A549 (cell line): Measurements from ENCODE around the gene HS6ST2. TPM values are rescaled to one million over a fixed set of nuclear protein-coding genes. Genes with fewer than 3 reads are reported as not detected.

Experiments used
- ATAC-seq, 2 experiments: fragments of 200-7000 bp in 1 of 2; fragments of >200 bp in 1 of 2; cut with Nextera tagmentation in 1 of 2; cut with Tn5 transposase in 1 of 2; 3 replicates each; pipeline versions ENCODE4 v1.8.0 to v1.9.1; 2018 to 2020; ENCODE audit warnings: mild to moderate bottlenecking in 1 of 2, moderate library complexity in 1 of 2
- CTCF ChIA-PET: fragments of 300-600 bp; sonication (Branson Sonifier 250); formaldehyde crosslinking; extraction: SDS; loops from one replicate; lab custom pipeline; 2021; ENCODE audit warnings: antibody characterized with exemption, inconsistent platforms; lab: Yijun Ruan, JAX
- POLR2A ChIA-PET: fragments of 350-600 bp; formaldehyde crosslinking; extraction: SDS; loops from one replicate; lab custom pipeline; 2021; ENCODE audit warnings: antibody characterized with exemption, inconsistent platforms; lab: Yijun Ruan, JAX
- DNase-seq, 2 experiments: peaks; one replicate each; pipeline versions ENCODE4 v3.0.0 to v3.0.0-alpha.2; 2011 to 2016; ENCODE audit warnings: low read depth in 1 of 2, low spot score in 1 of 2
- FAIRE-seq: peaks from 2 replicates; lab custom pipeline; 2011; peaks lifted over from hg19 to GRCh38; lab: Jason Lieb, UNC
- H3K27ac ChIP-seq, 2 experiments: fragments of >200 bp; sonication (Bioruptor Twin); formaldehyde crosslinking; 3 replicates each; pipeline ENCODE4 v1.5.1; 2016 to 2017
- H3K4me1 ChIP-seq: fragments of >200 bp; sonication (Bioruptor Twin); formaldehyde crosslinking; 3 replicates; pipeline ENCODE4 v1.6.1; 2016
- H3K4me2 ChIP-seq: fragments of >200 bp; sonication (Bioruptor Twin); formaldehyde crosslinking; 3 replicates; pipeline ENCODE4 v1.6.1; 2016
- H3K4me3 ChIP-seq: fragments of >200 bp; sonication (Bioruptor Twin); formaldehyde crosslinking; 3 replicates; pipeline ENCODE4 v1.5.1; 2016
- H3K9me3 ChIP-seq: fragments of >200 bp; sonication (Bioruptor Twin); formaldehyde crosslinking; 3 replicates; pipeline ENCODE4 v1.6.1; 2016
- CBX2 ChIP-seq: fragments of 200-600 bp; sonication (generic); IDR thresholded peaks from 2 replicates; pipeline ENCODE4 v1.6.1; 2016; ENCODE audit warnings: low read depth, mild to moderate bottlenecking, borderline replicate concordance
- CTCF ChIP-seq: fragments of >200 bp; sonication (Bioruptor Twin); formaldehyde crosslinking; IDR thresholded peaks from 3 replicates; pipeline ENCODE4 v1.5.1; 2016
- HOXA7 ChIP-seq: fragments of 250-450 bp; sonication (Bioruptor Pico); IDR thresholded peaks from 2 replicates; pipeline ENCODE4 v1.5.0; 2020; ENCODE audit warnings: mild to moderate bottlenecking, moderate library complexity
- HOXB13 ChIP-seq: fragments of 250-450 bp; sonication (Bioruptor Pico); IDR thresholded peaks from 2 replicates; pipeline ENCODE4 v1.5.0; 2020; ENCODE audit warnings: low read depth, mild to moderate bottlenecking, moderate library complexity
- MAFK ChIP-seq: fragments of 450-650 bp; IDR thresholded peaks from 2 replicates; pipeline ENCODE4 v1.6.1; 2014; ENCODE audit not compliant: partially characterized antibody
- NPAS2 ChIP-seq: fragments of 250-450 bp; sonication (Bioruptor Pico); IDR thresholded peaks from 2 replicates; pipeline ENCODE4 v1.8.0; 2022; ENCODE audit warnings: mild to moderate bottlenecking, moderate library complexity, borderline replicate concordance
- POLR2AphosphoS2 ChIP-seq: conservative IDR thresholded peaks from 2 replicates; pipeline ENCODE4 v1.6.1; 2012; ENCODE audit warnings: low read length, improper control_type of control experiment, inconsistent platforms
- RAD21 ChIP-seq, 2 experiments: fragments of >200 bp in 1 of 2; sonication (Bioruptor Twin) in 1 of 2; formaldehyde crosslinking in 1 of 2; IDR thresholded peaks in 1 of 2; conservative IDR thresholded peaks in 1 of 2; 2 replicates in 1 of 2; 3 replicates in 1 of 2; pipeline ENCODE4 v1.6.1; 2012 to 2018; ENCODE audit warnings: inconsistent platforms in 1 of 2
- RFX5 ChIP-seq: fragments of 450-650 bp; IDR thresholded peaks from 2 replicates; pipeline ENCODE4 v1.7.1; 2014; ENCODE audit warnings: antibody characterized with exemption, mild to moderate bottlenecking, moderate library complexity
- RNF2 ChIP-seq: fragments of 200-600 bp; sonication (generic); IDR thresholded peaks from 2 replicates; pipeline ENCODE4 v1.6.1; 2016; ENCODE audit warnings: low read depth, mild to moderate bottlenecking, antibody characterized with exemption, moderate library complexity, borderline replicate concordance
- TFCP2L1 ChIP-seq: fragments of 250-450 bp; sonication (Bioruptor Pico); IDR thresholded peaks from 2 replicates; pipeline ENCODE4 v1.5.0; 2021; ENCODE audit warnings: mild to moderate bottlenecking
- TP53 ChIP-seq: fragments of 250-450 bp; sonication (Bioruptor Pico); IDR thresholded peaks from 2 replicates; pipeline ENCODE4 v1.5.0; 2021; ENCODE audit warnings: mild to moderate bottlenecking, moderate library complexity
- WGBS: methylation state at CpG from one replicate; pipeline ENCODE4 v1.1.6; 2017; ENCODE audit errors: missing lambda C conversion rate; 5-methylcytosine and 5-hydroxymethylcytosine counted together
- polyA plus RNA-seq, 4 experiments: library from polyadenylated mRNA; depleted of rRNA in 3 of 4; stranded (reverse); fragments of >200 nt; fragmentation: RNase III in 1 of 4; extraction: RNeasy Plus Mini Kit Qiagen cat#74134 plus additional on column Dnase treatment in 1 of 4; gene quantifications; 2 replicates in 3 of 4; 3 replicates in 1 of 4; pipeline ENCODE4 v1.2.3, GENCODE V29; 2011 to 2017
- TF ChIP-seq, protein P1 (sequence below): fragments of 150-350 bp; IDR thresholded peaks from 2 replicates; pipeline ENCODE4 v1.6.1; 2014; ENCODE audit warnings: low read depth, mild to moderate bottlenecking, low read length
- TF ChIP-seq, protein P2 (sequence below): fragments of 250-450 bp; sonication (Bioruptor Pico); IDR thresholded peaks from 2 replicates; pipeline ENCODE4 v1.5.0; 2020; ENCODE audit warnings: low read depth, mild to moderate bottlenecking, moderate library complexity
- TF ChIP-seq, protein P3 (sequence below): IDR thresholded peaks from 2 replicates; pipeline ENCODE4 v1.6.1; 2012; ENCODE audit warnings: low read depth, borderline replicate concordance

Gene HS6ST2
- polyA plus RNA-seq, 2 of the 4 experiments (the other 2 are of a cell fraction), result 0.01 to 0.04 TPM

- Histone ChIP-seq H3K4me3 (no peak overlapping the region), H3K4me1 (no peaks in the 10 kb centered on the region), H3K4me2 (no peak overlapping the region), H3K27ac (no peak overlapping the region), H3K9me3 (no peaks in the 10 kb centered on the region)
- ChIA-PET POLR2A (no interaction called here), CTCF (interaction anchor here (0.8 to 3.4 kb wide), 5 partner anchors 11 to 772 kb away, joined by 3 to 16 read pairs (median 5); no protein-coding TSS in a partner anchor)
- WGBS, result 65% methylated on average over 6 of the region's 6 CpGs
- DNase-seq (peak in 1 of 2 experiments; percentile 2), FAIRE-seq (no peak), ATAC-seq (no peak)
- TF ChIP-seq NPAS2 (CRISPR knock-in tag) (no peak), MAFK (no peak), TFCP2L1 (CRISPR knock-in tag) (no peak), HOXB13 (no peak), RFX5 (no peak), HOXA7 (CRISPR knock-in tag) (no peak), RAD21 (conservative IDR thresholded peaks at IDR 0.05 in 1 of 2, IDR thresholded peaks at IDR 0.05 in 1 of 2) (peak in 1 of 2 experiments; percentile 33; a peak in 1 of 5 replicates), CBX2 (no peak)
- TF ChIP-seq, protein P1, sequence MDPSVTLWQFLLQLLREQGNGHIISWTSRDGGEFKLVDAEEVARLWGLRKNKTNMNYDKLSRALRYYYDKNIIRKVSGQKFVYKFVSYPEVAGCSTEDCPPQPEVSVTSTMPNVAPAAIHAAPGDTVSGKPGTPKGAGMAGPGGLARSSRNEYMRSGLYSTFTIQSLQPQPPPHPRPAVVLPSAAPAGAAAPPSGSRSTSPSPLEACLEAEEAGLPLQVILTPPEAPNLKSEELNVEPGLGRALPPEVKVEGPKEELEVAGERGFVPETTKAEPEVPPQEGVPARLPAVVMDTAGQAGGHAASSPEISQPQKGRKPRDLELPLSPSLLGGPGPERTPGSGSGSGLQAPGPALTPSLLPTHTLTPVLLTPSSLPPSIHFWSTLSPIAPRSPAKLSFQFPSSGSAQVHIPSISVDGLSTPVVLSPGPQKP, result no peak
Observed at GRCh38 chrX:132614297-132614696, 344.1 kb downstream of the HS6ST2 start.

GRCh38 chrX:132613801-132614200 is 344.6 kb downstream of the HS6ST2 start:
- POLR2A ChIA-PET, result no interaction called here
- H3K4me1 ChIP-seq, result no peaks in the 10 kb centered on the region
- no peak overlapping the region for H3K27ac ChIP-seq
- CTCF ChIA-PET, result interaction anchor here (0.8 to 3.4 kb wide), 8 partner anchors 10 to 772 kb away, joined by 3 to 16 read pairs (median 4); partner anchors contain the start of gene RAP2C
- FAIRE-seq (no peak), DNase-seq (no peak), ATAC-seq (no peak)
- 39% methylated on average over 5 of the region's 5 CpGs for WGBS
- no peak overlapping the region for H3K4me2 ChIP-seq
- no peaks in the 10 kb centered on the region for H3K9me3 ChIP-seq
- no peak overlapping the region for H3K4me3 ChIP-seq
- TF ChIP-seq RNF2 (no peak), POLR2AphosphoS2 (no peak), CTCF (no peak)
- TF ChIP-seq, protein P2, sequence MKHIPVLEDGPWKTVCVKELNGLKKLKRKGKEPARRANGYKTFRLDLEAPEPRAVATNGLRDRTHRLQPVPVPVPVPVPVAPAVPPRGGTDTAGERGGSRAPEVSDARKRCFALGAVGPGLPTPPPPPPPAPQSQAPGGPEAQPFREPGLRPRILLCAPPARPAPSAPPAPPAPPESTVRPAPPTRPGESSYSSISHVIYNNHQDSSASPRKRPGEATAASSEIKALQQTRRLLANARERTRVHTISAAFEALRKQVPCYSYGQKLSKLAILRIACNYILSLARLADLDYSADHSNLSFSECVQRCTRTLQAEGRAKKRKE (CRISPR knock-in tag), result no peak
- TF ChIP-seq, protein P3, sequence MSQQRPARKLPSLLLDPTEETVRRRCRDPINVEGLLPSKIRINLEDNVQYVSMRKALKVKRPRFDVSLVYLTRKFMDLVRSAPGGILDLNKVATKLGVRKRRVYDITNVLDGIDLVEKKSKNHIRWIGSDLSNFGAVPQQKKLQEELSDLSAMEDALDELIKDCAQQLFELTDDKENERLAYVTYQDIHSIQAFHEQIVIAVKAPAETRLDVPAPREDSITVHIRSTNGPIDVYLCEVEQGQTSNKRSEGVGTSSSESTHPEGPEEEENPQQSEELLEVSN, result no peak

GRCh38 chrX:132612821-132613564 is 345.4 kb downstream of the HS6ST2 start:
- peak in 1 of 2 experiments; percentile 23 for DNase-seq
- TF ChIP-seq CTCF (peak; percentile 23; the same call in 2 of the 3 replicates), TP53 (no peak), RAD21 (conservative IDR thresholded peaks at IDR 0.05 in 1 of 2, IDR thresholded peaks at IDR 0.05 in 1 of 2) (peak in 1 of 2 experiments; percentile 35; a peak in 2 of 5 replicates)
- WGBS, result 14% methylated on average over 10 of the region's 10 CpGs
- ATAC-seq, result peak in 1 of 2 experiments; percentile 75; a peak in 4 of 6 replicates
- CTCF ChIA-PET, result interaction anchor here (0.9 to 3.4 kb wide), 6 partner anchors 9 to 394 kb away, joined by 3 to 16 read pairs (median 8); partner anchors contain the start of gene RAP2C
- Histone ChIP-seq H3K27ac (no peak overlapping the region), H3K4me3 (no peak overlapping the region), H3K4me1 (no peaks in the 10 kb centered on the region), H3K4me2 (no peak overlapping the region), H3K9me3 (no peaks in the 10 kb centered on the region)
- POLR2A ChIA-PET, result no interaction called here
- FAIRE-seq, result no peak
